A172 (cell line): ENCODE measurements around the gene GRK6. TPM values are rescaled to one million over a fixed set of nuclear protein-coding genes. Genes with fewer than 3 reads are reported as not detected.

Experiments used
- DNase-seq: peaks from one replicate; pipeline ENCODE4 v3.0.0-alpha.2; 2015; ENCODE audit warnings: low spot score
- total RNA-seq: library from RNA; depleted of rRNA; stranded (reverse); fragments of >200 nt; shearing (Covaris generic); gene quantifications from 2 replicates; pipeline ENCODE4 v1.2.3, GENCODE V29; 2014

The GRK6 gene
- total RNA-seq, 1 experiment from 2014 or later, result 59.3 TPM

DNA sequence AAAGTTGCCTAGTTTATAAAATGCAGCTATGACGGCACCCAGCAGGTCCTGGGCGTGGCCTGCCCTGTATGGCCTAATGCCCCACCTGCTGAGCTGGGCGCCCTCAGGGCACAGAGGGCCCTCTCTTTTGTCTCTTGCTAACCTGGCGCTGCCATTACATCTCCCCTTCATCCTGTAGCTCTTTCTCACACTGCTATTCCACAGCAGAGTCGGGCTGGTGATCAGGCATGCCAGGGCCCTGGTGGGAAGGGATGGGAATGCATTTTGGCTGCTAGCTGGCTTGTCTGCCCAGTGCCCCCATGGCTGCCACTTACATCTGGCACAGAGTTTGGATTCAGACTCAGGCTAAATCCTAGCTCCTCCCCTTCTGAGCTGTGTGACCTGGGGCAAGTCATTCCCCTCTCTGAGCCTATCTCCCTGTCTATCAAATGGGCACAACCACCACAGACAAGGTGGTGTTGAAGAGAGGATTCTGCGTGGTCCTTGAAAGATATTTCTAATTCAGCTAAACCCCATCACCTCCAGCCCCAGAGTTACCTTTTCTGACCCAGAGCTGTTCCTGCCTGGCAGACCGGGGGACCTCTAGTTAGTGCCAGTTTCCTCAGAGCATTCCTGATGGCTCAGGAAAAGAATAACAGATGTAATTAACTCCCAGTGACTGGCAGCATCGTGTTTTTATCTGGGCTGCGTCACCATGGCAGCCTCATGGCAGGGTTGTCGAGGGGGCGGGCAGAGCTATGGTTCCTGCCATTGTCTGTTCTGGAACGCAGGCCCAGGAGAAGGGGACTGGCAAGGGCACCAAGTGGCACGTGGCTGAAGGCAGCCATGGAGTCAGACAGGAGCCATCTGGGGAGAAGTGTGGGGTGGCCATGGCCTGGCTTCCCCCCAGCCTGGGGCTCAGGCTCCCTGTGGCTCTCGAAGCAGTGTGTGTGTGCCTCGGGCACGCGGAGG, 26.5 kb downstream of the GRK6 start:
- no peak for DNase-seq

- DNase-seq, result no peak
These were observed 27.4 kb downstream of the GRK6 start for GRCh38 chr5:177453852-177454396.

DNA sequence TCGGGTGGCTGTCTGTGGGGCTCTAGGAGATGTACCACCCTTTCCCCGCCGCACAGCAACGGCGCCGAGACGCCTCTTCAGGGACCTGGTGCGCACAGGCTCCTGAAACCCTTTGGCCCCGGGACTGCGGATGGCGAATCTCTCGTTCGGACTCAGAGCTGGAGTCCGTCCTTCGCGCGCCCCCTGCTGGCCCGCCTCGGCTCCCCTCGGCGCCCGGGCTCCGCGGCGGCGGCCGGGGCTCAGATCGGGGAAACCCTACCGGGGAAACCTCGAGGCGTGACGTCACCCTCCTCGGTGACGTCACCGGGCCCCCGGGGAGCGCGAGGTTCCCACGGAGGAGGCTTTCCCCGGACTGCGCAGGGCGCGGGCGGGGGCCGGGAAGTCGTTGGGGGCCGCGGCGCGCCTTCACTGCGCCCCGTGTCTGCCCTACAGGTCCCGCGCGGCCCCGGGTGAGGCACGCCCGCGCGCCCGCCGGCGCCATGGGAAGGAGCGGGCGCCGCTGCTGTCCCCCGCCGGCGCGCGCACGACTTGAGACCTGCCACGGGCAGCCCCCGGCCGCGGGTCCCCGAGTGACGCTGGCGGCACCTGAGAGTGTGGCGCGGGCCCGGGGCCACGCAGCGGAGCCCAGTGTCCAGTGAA, 28.0 kb downstream of the GRK6 start:
- no peak for DNase-seq

GRCh38 chr5:177455036-177455660, 28.7 kb downstream of the GRK6 start:
- DNase-seq, result no peak

- DNase-seq, result peak; percentile 58
These were observed 29.4 kb downstream of the GRK6 start for GRCh38 chr5:177455661-177456590.

DNA sequence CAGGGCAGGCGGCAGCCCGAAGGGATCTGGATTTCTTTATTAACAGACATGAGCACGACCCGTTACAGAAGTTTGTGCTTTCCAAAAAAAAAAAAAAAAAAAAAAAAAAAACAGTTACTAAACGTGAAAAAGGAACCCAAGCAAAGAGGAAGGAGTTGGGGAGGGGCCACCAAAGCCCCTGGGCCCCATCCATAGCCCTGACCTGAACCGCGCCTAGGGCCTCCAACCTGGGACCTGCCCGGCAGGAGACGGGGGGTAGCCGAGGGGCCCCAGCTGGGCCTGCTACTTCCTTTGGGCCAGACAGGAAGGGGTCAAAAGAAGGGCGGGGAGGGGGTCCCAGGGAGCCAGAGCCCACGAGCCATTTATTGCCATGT, 30.1 kb downstream of the GRK6 start:
- no peak for DNase-seq

- peak; percentile 99 for DNase-seq
These were observed 30.7 kb downstream of the GRK6 start for GRCh38 chr5:177456976-177457851.

DNA sequence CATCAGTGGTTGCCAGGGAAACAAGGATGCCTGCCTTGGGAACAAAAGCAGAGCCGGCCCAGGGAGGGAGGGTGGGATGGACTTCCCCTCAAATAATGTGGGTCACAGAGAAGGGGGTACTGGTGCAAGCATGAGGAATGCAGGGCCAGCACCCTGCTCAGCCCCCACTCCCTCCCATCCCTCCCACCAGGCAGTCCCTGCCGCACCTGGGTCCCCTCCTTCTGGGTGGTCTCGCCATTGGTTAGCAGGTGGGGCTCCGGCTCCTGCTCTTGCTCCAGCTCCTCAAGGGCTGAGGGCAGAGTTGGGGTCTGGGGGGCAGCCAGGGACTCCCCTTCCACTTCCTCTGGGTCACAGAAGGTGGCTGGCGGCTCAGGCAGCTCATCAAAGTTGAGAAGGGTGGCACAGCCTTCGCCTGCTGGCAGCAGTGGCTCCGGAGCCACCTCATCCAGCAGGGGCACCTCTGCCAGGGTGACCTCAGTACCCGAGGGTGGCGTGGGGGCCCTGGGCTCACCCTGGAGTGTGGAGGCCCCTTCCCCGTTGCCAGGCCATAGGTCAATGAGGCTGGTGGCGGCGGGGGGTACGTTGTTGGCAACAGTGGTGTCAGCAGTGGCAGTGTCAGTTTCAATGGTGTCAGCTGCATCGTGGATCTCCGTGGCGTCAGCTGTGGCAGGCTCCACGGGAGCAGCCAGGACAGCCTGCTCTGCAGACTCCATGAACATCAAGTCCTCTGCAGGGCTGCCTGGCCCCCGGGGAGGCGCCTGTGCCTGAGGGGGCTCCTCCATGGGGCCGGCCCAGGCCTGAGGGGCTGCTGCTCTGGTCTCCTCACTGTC, 31.6 kb downstream of the GRK6 start:
- no peak for DNase-seq

DNA sequence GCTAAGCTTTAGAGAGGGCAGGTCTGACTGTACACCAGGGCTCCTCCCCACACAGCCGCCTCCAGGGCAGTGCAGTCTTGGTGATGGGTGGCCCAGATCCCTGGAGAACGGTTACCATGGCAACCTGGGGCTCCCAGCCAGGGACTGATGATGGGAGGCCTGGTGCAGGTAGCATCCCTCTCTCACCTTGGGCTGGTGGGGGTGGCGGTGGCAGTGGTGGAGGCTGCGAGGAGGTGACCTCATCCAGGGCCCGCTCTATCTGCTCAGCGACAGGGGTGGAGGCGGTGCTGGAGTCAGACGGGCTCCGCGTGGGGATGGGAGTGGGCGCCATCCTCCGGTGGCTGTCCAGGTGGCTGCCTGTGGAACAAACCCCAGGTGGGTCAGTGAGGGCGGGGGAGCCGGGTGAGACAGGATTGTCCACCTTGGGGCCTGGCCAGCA, 32.5 kb downstream of the GRK6 start:
- DNase-seq, result peak; percentile 69

DNA sequence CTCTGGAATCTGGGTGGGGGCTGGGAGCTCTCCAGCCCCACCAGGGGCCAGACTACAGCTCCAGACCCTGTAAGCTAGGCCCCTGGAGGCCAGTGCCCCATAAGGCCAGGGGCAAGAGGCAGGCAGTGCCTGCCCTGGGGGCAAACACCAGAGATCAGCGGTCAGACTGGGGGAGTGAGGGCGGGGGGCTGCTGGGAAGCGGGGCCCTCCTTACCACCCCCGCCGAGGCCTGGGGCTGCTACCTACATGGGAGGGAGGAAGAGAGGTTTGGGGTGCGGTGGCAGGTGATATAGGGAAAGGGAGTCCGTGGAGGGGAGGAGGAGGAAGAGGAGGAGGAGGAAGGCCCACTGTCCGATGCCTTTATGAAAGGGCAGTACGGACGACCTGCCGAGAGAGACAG, 32.9 kb downstream of the GRK6 start:
- DNase-seq, result no peak

GRCh38 chr5:177459819-177460628, 33.5 kb downstream of the GRK6 start:
- no peak for DNase-seq

DNA sequence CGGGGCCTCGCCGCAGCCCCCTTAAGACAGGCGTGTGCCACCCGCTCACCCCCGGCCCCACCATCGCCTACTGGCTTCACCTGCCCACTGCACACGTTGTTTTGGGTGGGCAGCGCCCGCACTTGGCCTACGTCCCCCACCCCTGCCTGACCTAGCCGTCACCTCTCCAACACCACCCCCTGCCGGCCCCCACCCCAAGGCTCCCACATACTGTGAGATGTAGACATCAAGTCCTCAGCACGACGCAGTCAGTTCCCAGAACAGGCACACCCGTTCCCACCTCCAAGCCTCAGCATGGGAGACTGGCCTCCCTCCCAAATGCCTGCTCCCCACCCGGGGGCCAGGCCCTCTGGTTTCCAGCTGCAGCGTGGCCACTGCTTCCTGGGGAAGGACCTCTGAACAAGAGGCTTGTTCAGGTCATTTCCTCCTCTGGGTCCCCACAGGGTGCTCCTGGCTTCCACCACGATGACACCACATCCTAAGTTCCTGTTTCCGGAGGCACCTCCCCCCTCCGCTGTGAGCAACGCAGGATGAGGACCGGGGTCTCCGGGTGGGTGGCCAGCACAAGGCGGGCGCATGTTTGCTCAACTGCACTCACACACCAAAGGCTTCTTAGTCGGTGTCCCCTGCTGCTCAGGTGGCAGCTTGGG, 35.7 kb downstream of the GRK6 start:
- no peak for DNase-seq

- DNase-seq, result no peak
These were observed 38.6 kb downstream of the GRK6 start for GRCh38 chr5:177465044-177465443.

- no peak for DNase-seq
These were observed 40.4 kb downstream of the GRK6 start for GRCh38 chr5:177466861-177467260.

DNA sequence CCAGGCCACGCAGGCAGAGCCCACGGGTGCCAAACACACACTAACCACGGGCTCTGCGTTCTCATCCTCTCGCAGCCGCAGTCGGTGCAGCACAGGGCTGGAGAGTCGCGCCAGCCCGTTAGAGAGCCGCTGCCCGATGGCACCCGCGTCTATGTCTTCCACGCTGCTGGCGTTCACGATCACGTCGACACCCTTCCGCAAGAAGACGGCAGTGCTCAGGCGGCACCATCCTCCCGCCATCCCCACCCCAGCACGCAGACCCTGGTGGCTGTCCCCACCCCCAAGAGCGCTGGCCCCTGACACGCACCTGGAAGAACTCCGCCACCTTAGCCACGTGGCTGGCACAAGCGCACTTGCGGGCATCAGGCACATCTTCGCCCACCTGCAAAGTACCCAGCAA, 41.0 kb downstream of the GRK6 start:
- DNase-seq, result no peak

GRCh38 chr5:177468329-177468684, 41.8 kb downstream of the GRK6 start:
- no peak for DNase-seq

DNA sequence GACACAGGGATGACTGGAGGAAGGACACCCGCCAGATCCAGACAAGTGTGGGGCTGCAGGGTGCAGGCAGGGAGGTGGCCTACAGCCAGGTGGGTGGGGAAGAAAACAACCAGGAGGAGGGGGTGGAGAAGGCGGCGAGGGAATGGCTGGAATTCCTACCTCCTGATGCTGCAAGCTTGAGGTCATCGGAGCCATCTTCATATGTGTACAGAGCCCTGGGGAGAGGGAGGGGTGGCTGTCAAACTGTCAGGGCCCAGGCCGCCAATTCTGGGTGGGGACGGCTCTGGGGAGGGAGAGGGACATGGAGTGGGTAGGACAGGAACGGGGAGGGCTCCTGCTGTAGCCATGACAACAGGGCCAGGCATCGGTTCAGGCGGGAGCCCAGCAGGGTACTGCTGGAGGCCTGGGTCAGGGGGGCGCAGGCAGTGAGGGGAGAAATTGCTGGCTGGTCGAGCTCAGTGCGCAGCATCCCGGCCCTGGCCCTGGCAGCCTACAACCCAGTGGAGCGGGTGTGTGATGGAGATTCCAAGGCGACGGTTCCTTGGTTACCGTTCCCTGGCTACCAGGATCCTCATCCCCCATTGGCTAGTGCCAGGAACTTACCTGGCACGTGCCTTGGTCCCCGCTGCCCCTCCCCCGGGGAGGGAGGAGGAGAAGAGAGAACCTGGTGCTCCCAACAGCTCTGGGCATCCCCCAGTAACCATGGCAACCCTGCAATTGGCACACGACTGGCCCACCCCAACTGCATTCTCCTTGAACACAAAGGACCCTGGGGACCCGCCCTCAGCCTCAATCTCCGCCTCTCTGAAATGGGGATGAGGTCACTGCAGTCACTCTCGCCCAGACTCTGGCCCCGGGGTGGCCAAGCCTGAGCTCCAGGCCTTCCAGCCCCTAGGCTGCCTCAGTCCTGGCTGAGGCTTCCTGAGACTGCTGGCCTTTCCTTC, 42.5 kb downstream of the GRK6 start:
- DNase-seq, result peak; percentile 74
